HepG2 (cell line): ENCODE measurements around the gene MRPL14. TPM values are rescaled to one million over a fixed set of nuclear protein-coding genes. Genes with fewer than 3 reads are reported as not detected.

Source experiments
- CAMTA2 ChIP-seq: sonication (generic); formaldehyde crosslinking; IDR thresholded peaks from 2 replicates; pipeline ENCODE4 v1.4.0; 2020; ENCODE audit warnings: mild to moderate bottlenecking, missing genetic modification reagents, borderline replicate concordance
- MAFF ChIP-seq: IDR thresholded peaks from 2 replicates; pipeline ENCODE4 v1.6.1; 2011; ENCODE audit warnings: low read depth, low read length, improper control_type of control experiment
- NR2C2 ChIP-seq: sonication (generic); formaldehyde crosslinking; IDR thresholded peaks from 2 replicates; pipeline ENCODE4 v1.4.0; 2020; ENCODE audit warnings: missing genetic modification reagents, mild to moderate bottlenecking, moderate library complexity, borderline replicate concordance
- RFXAP ChIP-seq: sonication (generic); formaldehyde crosslinking; IDR thresholded peaks from 2 replicates; pipeline ENCODE4 v1.4.0; 2020; ENCODE audit warnings: missing genetic modification reagents, borderline replicate concordance
- RORA ChIP-seq: sonication (generic); formaldehyde crosslinking; IDR thresholded peaks from 2 replicates; pipeline ENCODE4 v1.5.0; 2020; ENCODE audit warnings: mild to moderate bottlenecking, missing genetic modification reagents, moderate library complexity
- SALL2 ChIP-seq: sonication (generic); formaldehyde crosslinking; IDR thresholded peaks from 2 replicates; pipeline ENCODE4 v1.8.1; 2023; ENCODE audit warnings: mild to moderate bottlenecking, missing genetic modification reagents, inconsistent platforms
- ZNF7 ChIP-seq: IDR thresholded peaks from 2 replicates; pipeline ENCODE4 v1.6.1; 2016; ENCODE audit warnings: missing biosample characterization, missing genetic modification reagents
- ZNF713 ChIP-seq: sonication (generic); formaldehyde crosslinking; IDR thresholded peaks from 2 replicates; pipeline ENCODE4 v1.4.0; 2020; ENCODE audit warnings: mild to moderate bottlenecking, missing genetic modification reagents
- ZNF75D ChIP-seq: sonication (generic); formaldehyde crosslinking; IDR thresholded peaks from 2 replicates; pipeline ENCODE4 v1.8.1; 2023; ENCODE audit warnings: missing genetic modification reagents, mild to moderate bottlenecking, borderline replicate concordance
- polyA plus RNA-seq, 8 experiments: library from polyadenylated mRNA; depleted of rRNA in 3 of 8; stranded (reverse) in 7 of 8; unstranded in 1 of 8; fragments of >200 nt; fragmentation: Illumina TruSeq in 4 of 8; extraction: Trizol in 4 of 8; gene quantifications; 2 replicates each; pipeline versions ENCODE4 v1.2.1 to v1.2.3, GENCODE V29; 2011 to 2016; ENCODE audit warnings: low read depth in 4 of 8, missing spikeins in 1 of 8, mixed read lengths in 1 of 8; ENCODE audit not compliant: insufficient read depth in 1 of 8
- total RNA-seq, 5 experiments: library from RNA; depleted of rRNA; stranded (reverse); fragments of >200 nt; fragmentation: Illumina TruSeq; extraction: Trizol; gene quantifications; 2 replicates each; pipeline ENCODE4 v1.2.3, GENCODE V29; 2016; ENCODE audit warnings: low read depth in 1 of 5
- TF ChIP-seq, protein P1 (sequence below): sonication (generic); formaldehyde crosslinking; IDR thresholded peaks from 2 replicates; pipeline ENCODE4 v1.8.1; 2023; ENCODE audit warnings: mild to moderate bottlenecking, missing genetic modification reagents
- TF ChIP-seq, protein P2 (sequence below): sonication (generic); formaldehyde crosslinking; IDR thresholded peaks from 2 replicates; pipeline ENCODE4 v1.4.0; 2020; ENCODE audit warnings: mild to moderate bottlenecking, missing genetic modification reagents, borderline replicate concordance
- TF ChIP-seq, protein P3 (sequence below): sonication (generic); formaldehyde crosslinking; IDR thresholded peaks from 2 replicates; pipeline ENCODE4 v1.5.0; 2020; ENCODE audit warnings: mild to moderate bottlenecking, missing genetic modification reagents
- TF ChIP-seq, protein P4 (sequence below): sonication (generic); formaldehyde crosslinking; IDR thresholded peaks from 2 replicates; pipeline ENCODE4 v1.4.0; 2020; ENCODE audit warnings: missing genetic modification reagents; ENCODE audit errors: not compliant biosample characterization
- TF ChIP-seq, protein P5 (sequence below): sonication (generic); formaldehyde crosslinking; IDR thresholded peaks from 2 replicates; pipeline ENCODE4 v1.5.0; 2020; ENCODE audit warnings: mild to moderate bottlenecking, missing genetic modification reagents

Gene MRPL14
- total and polyA plus RNA-seq, 2 of the 13 experiments (the other 11 are each of a cell fraction or from before 2014, with no cell fraction given) = 157 to 178 TPM

DNA sequence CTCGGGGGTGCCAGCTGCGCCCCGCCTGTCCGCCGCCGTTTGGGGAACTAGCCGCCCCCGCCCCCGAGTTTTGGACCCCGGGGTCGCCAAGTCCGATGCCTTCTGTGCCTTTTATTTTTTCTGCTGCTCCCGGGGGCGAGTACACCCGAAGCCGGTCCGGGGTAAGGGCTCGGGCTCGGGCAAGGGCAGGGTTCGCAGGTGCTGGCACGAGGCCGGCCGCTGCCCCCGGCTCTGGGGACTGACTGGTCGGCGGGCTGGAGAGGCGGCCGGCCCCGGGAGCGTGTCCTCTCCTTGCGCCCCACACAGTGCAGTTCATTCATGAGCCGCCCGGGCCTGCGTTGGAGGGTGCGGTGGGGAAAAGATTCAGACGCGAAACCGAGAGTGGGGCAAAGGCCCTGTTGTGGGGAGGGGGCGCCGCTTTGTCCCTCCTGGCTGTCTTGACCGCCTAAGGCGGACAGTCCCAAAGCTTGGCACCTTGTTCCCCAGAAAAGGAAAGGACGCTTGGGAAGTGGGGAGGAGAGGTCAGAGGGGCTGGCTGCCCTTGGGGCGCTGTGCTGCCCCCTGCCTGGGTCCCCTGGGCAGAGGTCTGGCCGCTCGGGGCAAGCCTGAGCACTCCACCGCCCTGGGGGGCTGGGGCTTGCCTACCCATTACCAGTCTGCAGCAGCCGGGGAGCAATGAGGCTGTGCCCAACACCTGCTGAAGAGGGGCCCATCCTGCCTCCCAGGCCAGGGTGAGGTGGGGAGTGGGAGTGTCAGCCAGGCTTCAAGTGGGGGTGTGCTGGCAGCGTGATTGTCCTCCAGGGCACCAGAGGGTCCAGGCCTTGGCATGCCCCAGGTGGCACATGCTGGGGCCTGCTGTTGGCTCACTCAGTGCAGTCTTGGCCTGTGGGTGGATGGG lies 1.0 kb upstream of the MRPL14 start (continued):
- TF ChIP-seq, protein P1, sequence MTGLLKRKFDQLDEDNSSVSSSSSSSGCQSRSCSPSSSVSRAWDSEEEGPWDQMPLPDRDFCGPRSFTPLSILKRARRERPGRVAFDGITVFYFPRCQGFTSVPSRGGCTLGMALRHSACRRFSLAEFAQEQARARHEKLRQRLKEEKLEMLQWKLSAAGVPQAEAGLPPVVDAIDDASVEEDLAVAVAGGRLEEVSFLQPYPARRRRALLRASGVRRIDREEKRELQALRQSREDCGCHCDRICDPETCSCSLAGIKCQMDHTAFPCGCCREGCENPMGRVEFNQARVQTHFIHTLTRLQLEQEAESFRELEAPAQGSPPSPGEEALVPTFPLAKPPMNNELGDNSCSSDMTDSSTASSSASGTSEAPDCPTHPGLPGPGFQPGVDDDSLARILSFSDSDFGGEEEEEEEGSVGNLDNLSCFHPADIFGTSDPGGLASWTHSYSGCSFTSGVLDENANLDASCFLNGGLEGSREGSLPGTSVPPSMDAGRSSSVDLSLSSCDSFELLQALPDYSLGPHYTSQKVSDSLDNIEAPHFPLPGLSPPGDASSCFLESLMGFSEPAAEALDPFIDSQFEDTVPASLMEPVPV = peak; percentile 31; the same call in 1 of the 2 replicates
- TF ChIP-seq SALL2 (CRISPR knock-in tag) = peak; percentile 68; the same call in 1 of the 2 replicates
- TF ChIP-seq ZNF7 (CRISPR knock-in tag) = no peak
- TF ChIP-seq, protein P2, sequence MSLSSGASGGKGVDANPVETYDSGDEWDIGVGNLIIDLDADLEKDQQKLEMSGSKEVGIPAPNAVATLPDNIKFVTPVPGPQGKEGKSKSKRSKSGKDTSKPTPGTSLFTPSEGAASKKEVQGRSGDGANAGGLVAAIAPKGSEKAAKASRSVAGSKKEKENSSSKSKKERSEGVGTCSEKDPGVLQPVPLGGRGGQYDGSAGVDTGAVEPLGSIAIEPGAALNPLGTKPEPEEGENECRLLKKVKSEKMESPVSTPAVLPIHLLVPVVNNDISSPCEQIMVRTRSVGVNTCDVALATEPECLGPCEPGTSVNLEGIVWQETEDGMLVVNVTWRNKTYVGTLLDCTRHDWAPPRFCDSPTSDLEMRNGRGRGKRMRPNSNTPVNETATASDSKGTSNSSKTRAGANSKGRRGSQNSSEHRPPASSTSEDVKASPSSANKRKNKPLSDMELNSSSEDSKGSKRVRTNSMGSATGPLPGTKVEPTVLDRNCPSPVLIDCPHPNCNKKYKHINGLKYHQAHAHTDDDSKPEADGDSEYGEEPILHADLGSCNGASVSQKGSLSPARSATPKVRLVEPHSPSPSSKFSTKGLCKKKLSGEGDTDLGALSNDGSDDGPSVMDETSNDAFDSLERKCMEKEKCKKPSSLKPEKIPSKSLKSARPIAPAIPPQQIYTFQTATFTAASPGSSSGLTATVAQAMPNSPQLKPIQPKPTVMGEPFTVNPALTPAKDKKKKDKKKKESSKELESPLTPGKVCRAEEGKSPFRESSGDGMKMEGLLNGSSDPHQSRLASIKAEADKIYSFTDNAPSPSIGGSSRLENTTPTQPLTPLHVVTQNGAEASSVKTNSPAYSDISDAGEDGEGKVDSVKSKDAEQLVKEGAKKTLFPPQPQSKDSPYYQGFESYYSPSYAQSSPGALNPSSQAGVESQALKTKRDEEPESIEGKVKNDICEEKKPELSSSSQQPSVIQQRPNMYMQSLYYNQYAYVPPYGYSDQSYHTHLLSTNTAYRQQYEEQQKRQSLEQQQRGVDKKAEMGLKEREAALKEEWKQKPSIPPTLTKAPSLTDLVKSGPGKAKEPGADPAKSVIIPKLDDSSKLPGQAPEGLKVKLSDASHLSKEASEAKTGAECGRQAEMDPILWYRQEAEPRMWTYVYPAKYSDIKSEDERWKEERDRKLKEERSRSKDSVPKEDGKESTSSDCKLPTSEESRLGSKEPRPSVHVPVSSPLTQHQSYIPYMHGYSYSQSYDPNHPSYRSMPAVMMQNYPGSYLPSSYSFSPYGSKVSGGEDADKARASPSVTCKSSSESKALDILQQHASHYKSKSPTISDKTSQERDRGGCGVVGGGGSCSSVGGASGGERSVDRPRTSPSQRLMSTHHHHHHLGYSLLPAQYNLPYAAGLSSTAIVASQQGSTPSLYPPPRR (CRISPR knock-in tag) = 0 out of 2 replicates have a peak, but pooled peaks have one; percentile 47
- peak; percentile 39; the same call in 1 of the 2 replicates for TF ChIP-seq NR2C2 (CRISPR knock-in tag)
- no peak for TF ChIP-seq RFXAP (CRISPR knock-in tag)
- TF ChIP-seq MAFF = no peak
- peak; percentile 87; the same call in 1 of the 2 replicates for TF ChIP-seq CAMTA2
- TF ChIP-seq, protein P3, sequence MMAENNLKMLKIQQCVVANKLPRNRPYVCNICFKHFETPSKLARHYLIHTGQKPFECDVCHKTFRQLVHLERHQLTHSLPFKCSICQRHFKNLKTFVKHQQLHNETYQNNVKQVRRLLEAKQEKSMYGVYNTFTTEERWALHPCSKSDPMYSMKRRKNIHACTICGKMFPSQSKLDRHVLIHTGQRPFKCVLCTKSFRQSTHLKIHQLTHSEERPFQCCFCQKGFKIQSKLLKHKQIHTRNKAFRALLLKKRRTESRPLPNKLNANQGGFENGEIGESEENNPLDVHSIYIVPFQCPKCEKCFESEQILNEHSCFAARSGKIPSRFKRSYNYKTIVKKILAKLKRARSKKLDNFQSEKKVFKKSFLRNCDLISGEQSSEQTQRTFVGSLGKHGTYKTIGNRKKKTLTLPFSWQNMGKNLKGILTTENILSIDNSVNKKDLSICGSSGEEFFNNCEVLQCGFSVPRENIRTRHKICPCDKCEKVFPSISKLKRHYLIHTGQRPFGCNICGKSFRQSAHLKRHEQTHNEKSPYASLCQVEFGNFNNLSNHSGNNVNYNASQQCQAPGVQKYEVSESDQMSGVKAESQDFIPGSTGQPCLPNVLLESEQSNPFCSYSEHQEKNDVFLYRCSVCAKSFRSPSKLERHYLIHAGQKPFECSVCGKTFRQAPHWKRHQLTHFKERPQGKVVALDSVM (CRISPR knock-in tag) = peak; percentile 48
- no peak for TF ChIP-seq RORA (CRISPR knock-in tag)
- no peak for TF ChIP-seq ZNF75D (CRISPR knock-in tag)
- TF ChIP-seq, protein P4, sequence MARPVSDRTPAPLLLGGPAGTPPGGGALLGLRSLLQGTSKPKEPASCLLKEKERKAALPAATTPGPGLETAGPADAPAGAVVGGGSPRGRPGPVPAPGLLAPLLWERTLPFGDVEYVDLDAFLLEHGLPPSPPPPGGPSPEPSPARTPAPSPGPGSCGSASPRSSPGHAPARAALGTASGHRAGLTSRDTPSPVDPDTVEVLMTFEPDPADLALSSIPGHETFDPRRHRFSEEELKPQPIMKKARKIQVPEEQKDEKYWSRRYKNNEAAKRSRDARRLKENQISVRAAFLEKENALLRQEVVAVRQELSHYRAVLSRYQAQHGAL = no peak
- TF ChIP-seq, protein P5, sequence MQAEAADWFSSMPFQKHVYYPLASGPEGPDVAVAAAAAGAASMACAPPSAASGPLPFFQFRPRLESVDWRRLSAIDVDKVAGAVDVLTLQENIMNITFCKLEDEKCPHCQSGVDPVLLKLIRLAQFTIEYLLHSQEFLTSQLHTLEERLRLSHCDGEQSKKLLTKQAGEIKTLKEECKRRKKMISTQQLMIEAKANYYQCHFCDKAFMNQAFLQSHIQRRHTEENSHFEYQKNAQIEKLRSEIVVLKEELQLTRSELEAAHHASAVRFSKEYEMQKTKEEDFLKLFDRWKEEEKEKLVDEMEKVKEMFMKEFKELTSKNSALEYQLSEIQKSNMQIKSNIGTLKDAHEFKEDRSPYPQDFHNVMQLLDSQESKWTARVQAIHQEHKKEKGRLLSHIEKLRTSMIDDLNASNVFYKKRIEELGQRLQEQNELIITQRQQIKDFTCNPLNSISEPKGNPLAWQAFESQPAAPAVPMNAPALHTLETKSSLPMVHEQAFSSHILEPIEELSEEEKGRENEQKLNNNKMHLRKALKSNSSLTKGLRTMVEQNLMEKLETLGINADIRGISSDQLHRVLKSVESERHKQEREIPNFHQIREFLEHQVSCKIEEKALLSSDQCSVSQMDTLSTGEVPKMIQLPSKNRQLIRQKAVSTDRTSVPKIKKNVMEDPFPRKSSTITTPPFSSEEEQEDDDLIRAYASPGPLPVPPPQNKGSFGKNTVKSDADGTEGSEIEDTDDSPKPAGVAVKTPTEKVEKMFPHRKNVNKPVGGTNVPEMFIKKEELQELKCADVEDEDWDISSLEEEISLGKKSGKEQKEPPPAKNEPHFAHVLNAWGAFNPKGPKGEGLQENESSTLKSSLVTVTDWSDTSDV = 0 out of 2 replicates have a peak, but pooled peaks have one; percentile 42
- no peak for TF ChIP-seq ZNF713 (CRISPR knock-in tag)
